H9 (cell line): ENCODE results near the gene NEK7. TPM values are rescaled to one million over a fixed set of nuclear protein-coding genes. Genes with fewer than 3 reads are reported as not detected.

Source experiments
- DNase-seq: peaks from one replicate; pipeline ENCODE4 v3.0.0-alpha.2; 2017
- H2AFZ ChIP-seq: one replicate; pipeline ENCODE4 v1.6.1; 2013; ENCODE audit warnings: mild to moderate bottlenecking, low read length, control low read depth, moderate library complexity
- H2AK5ac ChIP-seq: 2 replicates; pipeline ENCODE4 v1.6.1; 2013; ENCODE audit warnings: low read length, control low read depth, mixed read lengths; ENCODE audit not compliant: insufficient read length
- H2BK120ac ChIP-seq: one replicate; pipeline ENCODE4 v1.6.1; 2013; ENCODE audit warnings: low read depth, mild to moderate bottlenecking, low read length, control low read depth, inconsistent platforms; ENCODE audit not compliant: poor library complexity, severe bottlenecking
- H2BK12ac ChIP-seq: 2 replicates; pipeline ENCODE4 v1.6.1; 2013; ENCODE audit warnings: low read length, control low read depth, mixed read lengths, low read depth; ENCODE audit not compliant: insufficient read length
- H2BK15ac ChIP-seq: 2 replicates; pipeline ENCODE4 v1.6.1; 2013; ENCODE audit warnings: low read depth, low read length, control low read depth
- H2BK20ac ChIP-seq: one replicate; pipeline ENCODE4 v1.6.1; 2013; ENCODE audit warnings: low read depth, mild to moderate bottlenecking, low read length, control low read depth, inconsistent platforms; ENCODE audit not compliant: poor library complexity, severe bottlenecking
- H2BK5ac ChIP-seq: 2 replicates; pipeline ENCODE4 v1.6.1; 2013; ENCODE audit warnings: low read length, control low read depth, mixed read lengths; ENCODE audit not compliant: insufficient read length
- H3K14ac ChIP-seq: 2 replicates; pipeline ENCODE4 v1.6.1; 2013; ENCODE audit warnings: low read length, control low read depth; ENCODE audit not compliant: insufficient read depth
- H3K18ac ChIP-seq: 2 replicates; pipeline ENCODE4 v1.6.1; 2013; ENCODE audit warnings: low read depth, mild to moderate bottlenecking, mixed read lengths, low read length, control low read depth; ENCODE audit not compliant: insufficient read length
- H3K23ac ChIP-seq: 2 replicates; pipeline ENCODE4 v1.6.1; 2013; ENCODE audit warnings: low read length, control low read depth, mixed read lengths, low read depth; ENCODE audit not compliant: insufficient read length
- H3K23me2 ChIP-seq: 2 replicates; pipeline ENCODE4 v1.6.1; 2013; ENCODE audit warnings: low read depth, mild to moderate bottlenecking, mixed read lengths, low read length, control low read depth; ENCODE audit not compliant: insufficient read length, poor library complexity, severe bottlenecking
- H3K27ac ChIP-seq: 2 replicates; pipeline ENCODE4 v1.5.1; 2013; ENCODE audit warnings: low read length, control low read depth, mixed read lengths, low read depth; ENCODE audit not compliant: insufficient read length
- H3K27me3 ChIP-seq: 2 replicates; pipeline ENCODE4 v1.6.1; 2013; ENCODE audit warnings: low read length, control low read depth, inconsistent platforms; ENCODE audit not compliant: insufficient read depth
- H3K4ac ChIP-seq: 2 replicates; pipeline ENCODE4 v1.6.1; 2013; ENCODE audit warnings: low read depth, mild to moderate bottlenecking, control low read depth, inconsistent platforms, low read length, moderate library complexity
- H3K4me1 ChIP-seq: 2 replicates; pipeline ENCODE4 v1.6.1; 2013; ENCODE audit warnings: low read length, control low read depth, inconsistent platforms; ENCODE audit not compliant: insufficient read depth
- H3K4me2 ChIP-seq: 2 replicates; pipeline ENCODE4 v1.6.1; 2013; ENCODE audit warnings: low read length, control low read depth, mixed read lengths; ENCODE audit not compliant: insufficient read length, insufficient read depth
- H3K56ac ChIP-seq: 2 replicates; pipeline ENCODE4 v1.6.1; 2013; ENCODE audit warnings: low read depth, mild to moderate bottlenecking, mixed read lengths, low read length, control low read depth; ENCODE audit not compliant: insufficient read length
- H3K79me1 ChIP-seq: 2 replicates; pipeline ENCODE4 v1.6.1; 2013; ENCODE audit warnings: low read depth, mild to moderate bottlenecking, moderate library complexity, low read length, control low read depth, inconsistent platforms; ENCODE audit not compliant: insufficient read depth, poor library complexity, severe bottlenecking
- H3K79me2 ChIP-seq: 2 replicates; pipeline ENCODE4 v1.6.1; 2013; ENCODE audit warnings: low read length, control low read depth, inconsistent platforms; ENCODE audit not compliant: insufficient read depth
- H3K9ac ChIP-seq: 2 replicates; pipeline ENCODE4 v1.6.1; 2013; ENCODE audit warnings: low read length, control low read depth, mixed read lengths; ENCODE audit not compliant: insufficient read length; ENCODE audit errors: extremely low read depth
- H3K9me3 ChIP-seq: one replicate; pipeline ENCODE4 v1.6.1; 2013; ENCODE audit warnings: low read depth, low read length, inconsistent platforms; ENCODE audit not compliant: control insufficient read depth
- H3T11ph ChIP-seq: one replicate; pipeline ENCODE4 v1.6.1; 2013; ENCODE audit warnings: mild to moderate bottlenecking, low read length, control low read depth, inconsistent platforms
- H4K20me1 ChIP-seq: one replicate; pipeline ENCODE4 v1.6.1; 2013; ENCODE audit not compliant: control insufficient read depth, insufficient read length, insufficient read depth
- H4K5ac ChIP-seq: 2 replicates; pipeline ENCODE4 v1.6.1; 2013; ENCODE audit warnings: low read depth, mild to moderate bottlenecking, mixed read lengths, low read length, control low read depth; ENCODE audit not compliant: insufficient read length
- H4K8ac ChIP-seq: replicated peaks from 2 replicates; pipeline ENCODE4 v1.6.1; 2013; ENCODE audit warnings: low read length, control low read depth, mixed read lengths, low read depth; ENCODE audit not compliant: insufficient read length
- H4K91ac ChIP-seq: 2 replicates; pipeline ENCODE4 v1.6.1; 2013; ENCODE audit warnings: low read depth, mild to moderate bottlenecking, moderate library complexity, mixed read lengths, low read length, control low read depth; ENCODE audit not compliant: insufficient read length
- H3K27ac Mint-ChIP-seq, 3 experiments: 2 replicates in 2 of 3; 3 replicates in 1 of 3; pipeline ENCODE4 v1.8.0; 2020 to 2021; ENCODE audit warnings: mixed read lengths in 3 of 3, mild to moderate bottlenecking in 1 of 3, moderate library complexity in 1 of 3
- H3K27me3 Mint-ChIP-seq: 2 replicates; pipeline ENCODE4 v1.8.0; 2021; ENCODE audit warnings: low read depth, mild to moderate bottlenecking, moderate library complexity, mixed read lengths
- H3K36me3 Mint-ChIP-seq, 3 experiments: 2 replicates in 2 of 3; 3 replicates in 1 of 3; pipeline ENCODE4 v1.8.0; 2020 to 2021; ENCODE audit warnings: low read depth in 3 of 3, mixed read lengths in 3 of 3; ENCODE audit not compliant: insufficient read depth in 1 of 3
- H3K4me1 Mint-ChIP-seq, 2 experiments: 2 replicates each; pipeline ENCODE4 v1.8.0; 2020; ENCODE audit warnings: mixed read lengths in 2 of 2
- H3K4me3 Mint-ChIP-seq, 2 experiments: 2 replicates in 1 of 2; 3 replicates in 1 of 2; pipeline ENCODE4 v1.8.0; 2020 to 2021; ENCODE audit warnings: mild to moderate bottlenecking in 2 of 2, mixed read lengths in 2 of 2, moderate library complexity in 1 of 2
- H3K9me3 Mint-ChIP-seq, 2 experiments: 2 replicates in 1 of 2; 3 replicates in 1 of 2; pipeline ENCODE4 v1.8.0; 2020; ENCODE audit warnings: mild to moderate bottlenecking in 2 of 2, mixed read lengths in 2 of 2, moderate library complexity in 1 of 2
- CTCF ChIP-seq: fragments of 200-600 bp; sonication (generic); conservative IDR thresholded peaks from 3 replicates; pipeline ENCODE4 v1.8.0; 2021; ENCODE audit warnings: antibody characterized with exemption, mild to moderate bottlenecking
- WGBS: extraction: QIAGEN DNeasy Blood & Tissue Kit; methylation state at CpG from one replicate; pipeline ENCODE4 v1.1.7; 2013; ENCODE audit warnings: missing lambda C conversion rate, low lambda C conversion rate, mixed read lengths; ENCODE audit not compliant: insufficient read length; ENCODE audit errors: extremely low coverage; 5-methylcytosine and 5-hydroxymethylcytosine counted together
- total RNA-seq: library from RNA; stranded (reverse); gene quantifications from 2 replicates; pipeline ENCODE4 v1.2.1, GENCODE V29; 2021

The NEK7 gene
- total RNA-seq, 1 experiment from 2014 or later, result 9.6 TPM

DNA sequence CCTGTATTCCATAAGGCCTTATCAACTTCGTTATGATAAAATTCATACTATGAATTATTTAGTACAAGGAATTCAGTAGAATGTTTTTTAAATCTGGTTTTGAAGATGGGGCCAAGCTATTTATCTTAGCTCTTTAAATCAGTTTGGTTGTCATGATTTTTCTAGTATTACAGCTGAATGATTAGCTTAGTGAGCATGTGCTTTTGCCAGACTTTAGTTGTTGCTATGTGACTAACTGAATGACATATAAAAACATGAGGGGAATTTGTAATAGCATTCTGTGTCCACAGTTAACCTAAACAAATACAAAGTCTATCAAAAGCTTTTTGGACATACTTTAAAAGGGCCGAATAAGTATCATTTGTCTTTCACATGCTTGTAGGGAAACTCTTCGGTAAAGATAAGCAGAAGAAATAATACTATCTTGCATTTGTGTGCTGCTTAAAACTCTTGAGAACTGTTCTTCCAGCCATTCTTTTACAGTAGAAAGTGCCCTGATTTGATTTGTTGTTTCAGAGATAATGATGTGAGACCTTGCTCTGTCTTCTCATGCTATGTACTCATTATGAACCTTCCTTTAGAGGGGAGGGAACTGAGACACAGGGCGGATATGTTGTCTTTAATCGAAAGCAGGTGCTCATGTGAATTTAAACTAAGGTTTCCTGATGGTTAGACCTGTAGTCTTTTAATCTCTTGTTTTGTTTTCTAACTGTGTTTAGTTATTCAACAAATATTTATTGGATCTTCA, 18.8 kb downstream of the NEK7 start:
- H4K8ac ChIP-seq, result no peak overlapping the region
- Mint-ChIP-seq H3K27me3 (no peaks in the 10 kb centered on the region), H3K4me1 (peaks cover 16 to 19% of the 10 kb centered on the region in 2 experiments), H3K9me3 (no peaks in the 10 kb centered on the region), H3K27ac (no peak overlapping the region), H3K36me3 (no peaks in the 10 kb centered on the region), H3K4me3 (no peak overlapping the region)
- H2AK5ac ChIP-seq, result no peak overlapping the region
- H3K4me1 ChIP-seq, result no peaks in the 10 kb centered on the region; the same call in 1 of the 2 replicates
- no peak overlapping the region for H3K56ac ChIP-seq
- no peaks in the 10 kb centered on the region for H3K27me3 ChIP-seq
- no CpG with 5 or more reads among the region's 5 CpGs for WGBS
- H4K20me1 ChIP-seq, result no peaks in the 10 kb centered on the region
- no peak overlapping the region for H2BK120ac ChIP-seq
- no peak overlapping the region for H3K18ac ChIP-seq
- H2AFZ ChIP-seq, result no peak overlapping the region
- no peak overlapping the region for H2BK5ac ChIP-seq
- no peaks in the 10 kb centered on the region for H3K23me2 ChIP-seq
- no peak overlapping the region for H3K27ac ChIP-seq
- DNase-seq, result no peak
- H3K23ac ChIP-seq, result no peak overlapping the region
- H3K79me1 ChIP-seq, result no peaks in the 10 kb centered on the region
- no peak overlapping the region for H3T11ph ChIP-seq
- no peak overlapping the region for H2BK20ac ChIP-seq
- H3K14ac ChIP-seq, result no peak overlapping the region
- H3K4ac ChIP-seq, result no peak overlapping the region
- no peaks in the 10 kb centered on the region for H3K9me3 ChIP-seq
- H3K79me2 ChIP-seq, result peaks cover 6% of the 10 kb centered on the region; the same call in 1 of the 2 replicates
- H3K4me2 ChIP-seq, result no peak overlapping the region
- H2BK12ac ChIP-seq, result no peak overlapping the region
- H3K9ac ChIP-seq, result no peak overlapping the region
- H2BK15ac ChIP-seq, result no peak overlapping the region
- TF ChIP-seq CTCF, result no peak
- H4K91ac ChIP-seq, result no peak overlapping the region
- no peak overlapping the region for H4K5ac ChIP-seq
